Activated T-helper 17 cell treated with anti-CD3 and anti-CD28 coated beads, Interleukin-2, amount 50 U/mL, for 72 hours (primary cell): ENCODE data around the gene BNIP2. TPM values are rescaled to one million over a fixed set of nuclear protein-coding genes. Genes with fewer than 3 reads are reported as not detected.
"Not testable (repeated sequence)": the region's sequence is repeated elsewhere in the genome, so short reads cannot be mapped to it uniquely, and the experiment has no call there.

ENCODE experiments used
- ATAC-seq: fragments of 150-1000 bp; cut with Tn5 transposase; replicated peaks from 2 replicates; pipeline ENCODE4 v1.10.0; 2021; ENCODE audit warnings: mild to moderate bottlenecking, moderate library complexity
- H3K27ac Mint-ChIP-seq: one replicate; pipeline ENCODE4 v1.8.0; 2022; ENCODE audit warnings: mixed read lengths
- H3K27me3 Mint-ChIP-seq: one replicate; pipeline ENCODE4 v1.8.0; 2022; ENCODE audit warnings: mixed read lengths
- H3K36me3 Mint-ChIP-seq: one replicate; pipeline ENCODE4 v1.8.0; 2022; ENCODE audit warnings: low read depth, mild to moderate bottlenecking, mixed read lengths
- H3K4me1 Mint-ChIP-seq: one replicate; pipeline ENCODE4 v1.8.0; 2022; ENCODE audit warnings: mixed read lengths
- H3K4me3 Mint-ChIP-seq: one replicate; pipeline ENCODE4 v1.8.0; 2022; ENCODE audit warnings: mild to moderate bottlenecking, mixed read lengths
- H3K9me3 Mint-ChIP-seq: one replicate; pipeline ENCODE4 v1.8.0; 2022; ENCODE audit warnings: mixed read lengths
- total RNA-seq, 2 donors: library from RNA; stranded (reverse); gene quantifications; one replicate each; pipeline ENCODE4 v1.2.3, GENCODE V29; 2022

Gene BNIP2
- total RNA-seq, 2 donors from 2014 or later = 46.5 to 59.2 TPM

- Mint-ChIP-seq H3K27me3 (no peaks in the 10 kb centered on the region), H3K4me1 (no peaks in the 10 kb centered on the region), H3K4me3 (no peak overlapping the region), H3K36me3 (peaks cover 100% of the 10 kb centered on the region), H3K27ac (no peak overlapping the region), H3K9me3 (no peaks in the 10 kb centered on the region)
- ATAC-seq = no peak
Measured at GRCh38 chr15:59674361-59674877, 14.7 kb downstream of the BNIP2 start.

GRCh38 chr15:59668556-59668955, 20.6 kb downstream of the BNIP2 start:
- H3K4me3 Mint-ChIP-seq = no peak overlapping the region
- no peaks in the 10 kb centered on the region for H3K4me1 Mint-ChIP-seq
- no peak for ATAC-seq
- H3K36me3 Mint-ChIP-seq = peaks cover 96% of the 10 kb centered on the region
- H3K9me3 Mint-ChIP-seq = no peaks in the 10 kb centered on the region
- no peak overlapping the region for H3K27ac Mint-ChIP-seq
- no peaks in the 10 kb centered on the region for H3K27me3 Mint-ChIP-seq

- no peak for ATAC-seq
- H3K4me1 Mint-ChIP-seq = no peaks in the 10 kb centered on the region
- H3K4me3 Mint-ChIP-seq = no peak overlapping the region
- H3K9me3 Mint-ChIP-seq = no peaks in the 10 kb centered on the region
- no peak overlapping the region for H3K27ac Mint-ChIP-seq
- no peaks in the 10 kb centered on the region for H3K27me3 Mint-ChIP-seq
- H3K36me3 Mint-ChIP-seq = peaks cover 72% of the 10 kb centered on the region
Measured at GRCh38 chr15:59662260-59662659, 26.9 kb downstream of the BNIP2 start.

- H3K36me3 Mint-ChIP-seq = peaks cover 47% of the 10 kb centered on the region
- no peak for ATAC-seq
- no peak overlapping the region for H3K4me3 Mint-ChIP-seq
- no peak overlapping the region for H3K27ac Mint-ChIP-seq
- no peaks in the 10 kb centered on the region for H3K27me3 Mint-ChIP-seq
- no peaks in the 10 kb centered on the region for H3K4me1 Mint-ChIP-seq
- no peaks in the 10 kb centered on the region for H3K9me3 Mint-ChIP-seq
Measured at GRCh38 chr15:59659366-59659765, 29.8 kb downstream of the BNIP2 start.

- Mint-ChIP-seq H3K27ac (no peak overlapping the region), H3K4me1 (peaks cover 4% of the 10 kb centered on the region), H3K9me3 (no peaks in the 10 kb centered on the region), H3K27me3 (no peaks in the 10 kb centered on the region), H3K36me3 (peaks cover 30% of the 10 kb centered on the region), H3K4me3 (no peak overlapping the region)
- peak; percentile 40 for ATAC-seq
Measured at GRCh38 chr15:59657635-59658125, 31.4 kb downstream of the BNIP2 start.

GRCh38 chr15:59656897-59657634, 32.1 kb downstream of the BNIP2 start, which contains the start of gene GTF2A2:
GTF2A2 (minus strand) TSS chr15:59657515; CDS start chr15:59652277, 5,238 bp downstream.
- Mint-ChIP-seq H3K9me3 (no peaks in the 10 kb centered on the region), H3K4me3 (no peak within 1 kb of the TSS), H3K4me1 (peaks cover 7% of the 10 kb centered on the region), H3K27me3 (no peaks in the 10 kb centered on the region), H3K27ac (no peak within 1 kb of the TSS), H3K36me3 (peaks cover 24% of the 10 kb centered on the region)
- ATAC-seq = peak; percentile 100

- no peak for ATAC-seq
Measured at GRCh38 chr15:59654046-59654445, 35.1 kb downstream of the BNIP2 start.

GRCh38 chr15:59649603-59650002, 39.5 kb downstream of the BNIP2 start:
- no peak for ATAC-seq
- Mint-ChIP-seq H3K4me1 (peaks cover 16% of the 10 kb centered on the region), H3K9me3 (no peaks in the 10 kb centered on the region), H3K36me3 (peaks cover 13% of the 10 kb centered on the region), H3K4me3 (no peak overlapping the region), H3K27ac (no peak overlapping the region), H3K27me3 (no peaks in the 10 kb centered on the region)

More at GRCh38 chr15:59654046-59654445, 35.1 kb downstream of the BNIP2 start:
- no peaks in the 10 kb centered on the region for H3K36me3 Mint-ChIP-seq
- H3K27me3 Mint-ChIP-seq = no peaks in the 10 kb centered on the region
- H3K27ac Mint-ChIP-seq = no peak overlapping the region
- peaks cover 7% of the 10 kb centered on the region for H3K4me1 Mint-ChIP-seq
- no peaks in the 10 kb centered on the region for H3K9me3 Mint-ChIP-seq
- H3K4me3 Mint-ChIP-seq = no peak overlapping the region

GRCh38 chr15:59647085-59647484, 42.0 kb downstream of the BNIP2 start:
- no peaks in the 10 kb centered on the region for H3K9me3 Mint-ChIP-seq
- no peaks in the 10 kb centered on the region for H3K27me3 Mint-ChIP-seq
- H3K27ac Mint-ChIP-seq = no peak overlapping the region
- peaks cover 26% of the 10 kb centered on the region for H3K36me3 Mint-ChIP-seq
- no peak overlapping the region for H3K4me3 Mint-ChIP-seq
- peaks cover 9% of the 10 kb centered on the region for H3K4me1 Mint-ChIP-seq
- ATAC-seq = no peak

- Mint-ChIP-seq H3K27ac (no peak overlapping the region), H3K4me3 (no peak overlapping the region), H3K27me3 (no peaks in the 10 kb centered on the region), H3K4me1 (peaks cover 9% of the 10 kb centered on the region), H3K9me3 (no peaks in the 10 kb centered on the region), H3K36me3 (peaks cover 34% of the 10 kb centered on the region)
- no peak for ATAC-seq
Measured at GRCh38 chr15:59646277-59646676, 42.8 kb downstream of the BNIP2 start.

GRCh38 chr15:59645812-59646211, 43.3 kb downstream of the BNIP2 start:
- H3K27me3 Mint-ChIP-seq, H3K4me1 Mint-ChIP-seq, H3K27ac Mint-ChIP-seq, H3K9me3 Mint-ChIP-seq, H3K4me3 Mint-ChIP-seq, ATAC-seq: not testable (repeated sequence)
- H3K36me3 Mint-ChIP-seq = peaks cover 38% of the 10 kb centered on the region

- Mint-ChIP-seq H3K4me3 (no peak overlapping the region), H3K9me3 (no peaks in the 10 kb centered on the region), H3K27me3 (no peaks in the 10 kb centered on the region), H3K36me3 (peaks cover 49% of the 10 kb centered on the region), H3K27ac (peak overlapping the region; percentile 17), H3K4me1 (peaks cover 9% of the 10 kb centered on the region)
- ATAC-seq = peak; percentile 51
Measured at GRCh38 chr15:59644756-59645155, 44.4 kb downstream of the BNIP2 start.

- H3K4me3 Mint-ChIP-seq = no peak overlapping the region
- H3K27ac Mint-ChIP-seq = no peak overlapping the region
- no peaks in the 10 kb centered on the region for H3K27me3 Mint-ChIP-seq
- peaks cover 9% of the 10 kb centered on the region for H3K4me1 Mint-ChIP-seq
- H3K36me3 Mint-ChIP-seq = peaks cover 73% of the 10 kb centered on the region
- H3K9me3 Mint-ChIP-seq = no peaks in the 10 kb centered on the region
- no peak for ATAC-seq
Measured at GRCh38 chr15:59642351-59642750, 46.8 kb downstream of the BNIP2 start.

GRCh38 chr15:59637507-59637906, 51.6 kb downstream of the BNIP2 start:
- H3K4me1 Mint-ChIP-seq, ATAC-seq, H3K27me3 Mint-ChIP-seq, H3K4me3 Mint-ChIP-seq, H3K27ac Mint-ChIP-seq, H3K9me3 Mint-ChIP-seq: not testable (repeated sequence)
- H3K36me3 Mint-ChIP-seq = peaks cover 55% of the 10 kb centered on the region

- no peak overlapping the region for H3K4me3 Mint-ChIP-seq
- H3K4me1 Mint-ChIP-seq = no peaks in the 10 kb centered on the region
Measured at GRCh38 chr15:59636184-59636583, 52.9 kb downstream of the BNIP2 start.

More at GRCh38 chr15:59636184-59636583, 52.9 kb downstream of the BNIP2 start:
- H3K27me3 Mint-ChIP-seq = no peaks in the 10 kb centered on the region
- no peaks in the 10 kb centered on the region for H3K9me3 Mint-ChIP-seq
- no peak for ATAC-seq
- peaks cover 42% of the 10 kb centered on the region for H3K36me3 Mint-ChIP-seq
- no peak overlapping the region for H3K27ac Mint-ChIP-seq
